ENCODE results near the gene ZFAND6.

DNA sequence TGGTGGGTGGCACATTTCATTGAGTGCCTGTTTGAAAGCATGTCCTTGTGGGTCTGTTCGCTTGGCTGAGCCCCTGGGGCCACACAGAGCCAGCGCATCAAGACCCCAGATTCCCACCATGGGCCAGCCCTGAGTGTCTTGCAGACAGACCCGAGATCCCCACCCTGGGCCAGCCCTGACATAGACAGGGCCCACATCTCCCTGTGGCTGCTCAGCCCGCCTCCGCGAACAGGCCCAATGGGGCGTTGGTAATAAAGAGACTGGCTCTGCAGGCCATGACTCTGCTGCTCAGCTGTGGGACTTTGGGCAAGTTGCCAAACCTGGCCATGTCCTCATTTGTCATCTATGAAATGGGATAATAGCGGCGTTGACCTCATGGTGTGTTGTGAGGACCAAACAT lies 116.0 kb downstream of the ZFAND6 start:
- TF ChIP-seq CTCF (IDR thresholded peaks at IDR 0.05) (no peak), POLR2A (IDR thresholded peaks at IDR 0.05) (no peak), POLR2AphosphoS5 (IDR thresholded peaks at IDR 0.05) (no peak)

All from prostate gland (tissue), 2 donors.